ENCODE measurements around the gene ITGA6.

DNA sequence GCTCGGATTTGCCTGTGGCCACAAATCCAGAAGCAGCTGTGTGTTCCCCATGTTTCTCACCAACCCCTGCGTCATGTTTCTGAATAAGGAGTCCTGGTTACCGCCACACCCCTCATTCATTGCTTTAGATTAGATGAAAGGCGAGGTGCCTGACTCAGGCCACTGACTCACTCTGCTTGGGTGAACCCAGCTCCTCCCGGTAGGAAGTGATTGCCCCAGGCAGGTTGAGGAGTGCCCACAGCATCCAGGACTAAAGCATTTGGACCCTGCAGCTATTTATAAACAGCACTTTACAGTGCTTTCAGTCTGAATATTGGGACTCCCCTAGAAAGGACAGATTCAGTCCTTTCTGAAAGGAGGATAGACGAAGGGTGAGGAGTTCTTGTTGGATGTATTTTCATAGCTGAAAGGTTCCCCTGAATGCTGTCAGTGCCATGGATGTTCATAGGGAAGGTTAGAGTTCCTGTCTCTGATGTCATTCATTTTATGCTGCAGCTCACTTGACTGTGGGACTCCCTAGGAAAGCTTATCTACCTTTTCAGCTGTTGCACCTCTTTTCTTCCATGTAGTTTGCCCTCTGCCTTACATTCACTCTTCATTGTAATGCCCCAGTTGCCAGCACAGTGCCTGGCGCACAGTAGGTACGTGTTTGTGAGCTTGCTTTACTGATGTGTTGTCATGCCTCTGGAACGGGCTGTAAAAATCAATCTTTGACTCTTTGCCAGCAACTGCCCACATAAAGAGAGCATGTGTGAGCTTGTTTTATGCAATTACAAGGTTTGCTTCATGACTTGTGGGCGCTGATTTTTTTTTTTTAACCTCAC, 14.9 kb downstream of the ITGA6 start:
- TF ChIP-seq, protein P1, sequence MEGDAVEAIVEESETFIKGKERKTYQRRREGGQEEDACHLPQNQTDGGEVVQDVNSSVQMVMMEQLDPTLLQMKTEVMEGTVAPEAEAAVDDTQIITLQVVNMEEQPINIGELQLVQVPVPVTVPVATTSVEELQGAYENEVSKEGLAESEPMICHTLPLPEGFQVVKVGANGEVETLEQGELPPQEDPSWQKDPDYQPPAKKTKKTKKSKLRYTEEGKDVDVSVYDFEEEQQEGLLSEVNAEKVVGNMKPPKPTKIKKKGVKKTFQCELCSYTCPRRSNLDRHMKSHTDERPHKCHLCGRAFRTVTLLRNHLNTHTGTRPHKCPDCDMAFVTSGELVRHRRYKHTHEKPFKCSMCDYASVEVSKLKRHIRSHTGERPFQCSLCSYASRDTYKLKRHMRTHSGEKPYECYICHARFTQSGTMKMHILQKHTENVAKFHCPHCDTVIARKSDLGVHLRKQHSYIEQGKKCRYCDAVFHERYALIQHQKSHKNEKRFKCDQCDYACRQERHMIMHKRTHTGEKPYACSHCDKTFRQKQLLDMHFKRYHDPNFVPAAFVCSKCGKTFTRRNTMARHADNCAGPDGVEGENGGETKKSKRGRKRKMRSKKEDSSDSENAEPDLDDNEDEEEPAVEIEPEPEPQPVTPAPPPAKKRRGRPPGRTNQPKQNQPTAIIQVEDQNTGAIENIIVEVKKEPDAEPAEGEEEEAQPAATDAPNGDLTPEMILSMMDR (IDR thresholded peaks at IDR 0.05), result no peak
- TF ChIP-seq ZFX (IDR thresholded peaks at IDR 0.05; ENCODE audit: borderline replicate concordance), result no peak

Data from 22Rv1 (cell line).